GM19397 (cell line): ENCODE measurements around the gene SPATA25.
"Not testable (repeated sequence)": the region's sequence is repeated elsewhere in the genome, so short reads cannot be mapped to it uniquely, and the experiment has no call there.

ENCODE experiments used
- ATAC-seq: cut with Tn5 transposase; IDR thresholded peaks from one replicate; pipeline ENCODE4 v1.9.1; 2021; ENCODE audit warnings: mild to moderate bottlenecking, moderate library complexity; ENCODE audit not compliant: unreplicated experiment

SPATA25 gene, protein sequence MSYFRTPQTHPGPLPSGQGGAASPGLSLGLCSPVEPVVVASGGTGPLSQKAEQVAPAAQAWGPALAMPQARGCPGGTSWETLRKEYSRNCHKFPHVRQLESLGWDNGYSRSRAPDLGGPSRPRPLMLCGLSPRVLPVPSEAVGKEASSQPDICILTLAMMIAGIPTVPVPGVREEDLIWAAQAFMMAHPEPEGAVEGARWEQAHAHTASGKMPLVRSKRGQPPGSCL

GRCh38 chr20:45887346-45887715 is at the start of gene SPATA25:
SPATA25 (minus strand) TSS chr20:45887622; CDS start chr20:45887590, 32 bp downstream.
- no peak for ATAC-seq

DNA sequence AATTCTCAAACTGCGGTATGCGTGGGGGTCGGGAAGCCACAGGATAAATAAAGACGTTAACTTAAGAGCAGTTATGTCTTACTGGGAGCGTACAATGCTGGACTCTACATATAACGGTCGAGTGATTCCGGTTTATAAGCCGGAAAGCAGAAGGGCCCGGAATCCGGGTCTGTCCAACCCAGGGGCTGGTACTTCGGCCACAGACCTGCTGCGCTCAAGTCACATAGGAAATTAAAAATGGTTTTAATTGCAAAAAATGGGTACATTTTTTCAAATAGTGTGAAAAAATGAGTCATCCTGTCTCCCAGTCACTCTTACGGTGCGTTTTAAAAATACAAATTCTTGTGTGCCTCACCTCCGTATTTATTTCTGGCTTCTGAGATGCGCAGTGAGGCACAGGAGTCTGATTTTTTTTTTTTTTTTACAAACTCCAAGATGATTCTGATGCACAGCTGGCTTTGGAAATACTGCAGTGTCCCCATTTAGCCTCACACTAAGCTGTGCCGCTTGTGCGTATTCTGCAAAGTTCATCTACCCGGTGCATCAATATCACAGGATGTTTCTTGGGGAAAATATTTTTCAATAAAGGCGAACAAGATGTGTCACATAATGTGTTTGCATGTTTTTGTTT is 48.1 kb upstream of the SPATA25 start:
- peak; percentile 9 for ATAC-seq

DNA sequence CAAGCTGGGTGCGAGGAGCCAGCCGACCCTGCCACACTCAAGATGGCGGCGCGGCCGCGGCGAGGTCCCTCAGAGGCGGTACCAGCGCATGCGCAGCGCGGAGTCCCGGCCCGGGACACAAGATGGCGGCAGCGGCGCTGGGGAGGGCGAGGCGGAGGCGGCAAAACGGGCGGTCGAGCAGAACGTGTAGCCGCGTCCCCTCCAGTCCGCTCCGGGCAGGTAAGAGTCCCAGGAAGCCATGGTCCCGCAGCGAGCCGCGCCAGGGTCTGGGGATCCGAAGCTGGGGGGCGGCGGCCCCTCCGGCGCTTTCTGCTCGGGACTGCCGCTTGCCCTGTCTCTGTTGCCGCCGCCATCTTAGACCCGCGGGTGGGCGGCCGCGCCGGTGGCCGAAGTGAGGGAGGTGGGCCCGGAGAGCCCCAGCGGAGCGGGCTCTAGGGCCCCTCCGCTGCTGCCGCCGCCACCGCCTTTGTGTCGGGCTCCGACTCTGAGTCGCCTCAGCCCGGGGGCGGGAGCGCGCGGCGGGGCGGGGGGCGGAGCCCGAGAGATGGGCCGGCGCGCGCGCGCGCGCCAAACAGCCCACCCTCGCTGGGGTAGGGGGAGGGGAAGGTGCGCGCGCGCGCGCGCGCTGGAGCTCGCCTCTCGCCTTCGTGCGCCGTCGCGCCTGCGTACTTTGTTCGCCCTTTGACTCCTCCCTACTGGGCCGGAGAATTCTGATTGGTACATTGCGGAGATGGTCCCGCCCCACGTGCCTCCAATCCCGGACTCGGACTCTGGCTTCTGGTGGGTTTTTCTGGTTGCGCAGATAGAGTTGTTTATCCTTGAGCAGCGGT is 47.4 kb upstream of the SPATA25 start, which contains the start of gene PCIF1:
PCIF1 (plus strand) TSS at position 98 of the 830 bp plus-strand sequence. CDS start 4,317 bp downstream, outside the sequence.
- ATAC-seq = peak; percentile 78

GRCh38 chr20:45934046-45934585 is 46.7 kb upstream of the SPATA25 start:
- peak; percentile 13 for ATAC-seq

DNA sequence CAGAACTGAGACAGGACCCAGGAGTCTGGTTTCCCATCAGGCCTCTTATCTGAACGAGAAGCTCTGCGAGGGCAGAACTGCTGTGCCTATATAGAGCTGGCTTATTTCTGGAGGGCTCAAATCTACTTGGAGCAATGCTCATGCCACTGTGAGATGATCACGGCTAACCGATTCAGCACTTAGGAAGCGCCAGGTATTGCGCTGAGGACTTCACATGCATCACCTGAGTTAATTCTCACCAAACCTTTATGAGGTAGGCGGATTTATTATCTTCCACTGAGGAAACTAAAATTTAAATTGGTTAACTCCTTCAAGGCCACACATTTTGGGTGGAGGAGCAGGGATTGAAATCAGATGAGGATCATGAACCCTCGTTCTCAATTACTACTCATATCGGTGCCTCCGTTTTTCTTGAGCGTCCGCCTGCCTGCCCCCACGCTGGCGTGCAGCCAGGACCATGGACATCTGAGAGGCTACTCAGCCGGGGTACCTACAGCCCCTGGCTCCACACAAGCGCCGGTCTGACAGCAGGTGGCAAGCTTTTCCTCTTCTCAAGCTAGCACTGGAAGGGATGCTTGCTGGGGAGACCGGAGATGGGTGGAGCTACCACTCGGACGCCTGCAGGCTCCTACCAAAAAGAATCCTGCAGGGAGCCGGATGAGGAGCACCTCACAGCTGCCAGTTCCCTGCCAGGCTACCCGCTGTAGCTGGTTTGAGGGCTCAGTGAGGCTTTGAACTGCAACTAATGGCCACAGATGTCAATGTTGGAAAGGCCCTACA is 46.0 kb upstream of the SPATA25 start:
- no peak for ATAC-seq

GRCh38 chr20:45931680-45932079 is 44.3 kb upstream of the SPATA25 start:
- ATAC-seq = not testable (repeated sequence)

DNA sequence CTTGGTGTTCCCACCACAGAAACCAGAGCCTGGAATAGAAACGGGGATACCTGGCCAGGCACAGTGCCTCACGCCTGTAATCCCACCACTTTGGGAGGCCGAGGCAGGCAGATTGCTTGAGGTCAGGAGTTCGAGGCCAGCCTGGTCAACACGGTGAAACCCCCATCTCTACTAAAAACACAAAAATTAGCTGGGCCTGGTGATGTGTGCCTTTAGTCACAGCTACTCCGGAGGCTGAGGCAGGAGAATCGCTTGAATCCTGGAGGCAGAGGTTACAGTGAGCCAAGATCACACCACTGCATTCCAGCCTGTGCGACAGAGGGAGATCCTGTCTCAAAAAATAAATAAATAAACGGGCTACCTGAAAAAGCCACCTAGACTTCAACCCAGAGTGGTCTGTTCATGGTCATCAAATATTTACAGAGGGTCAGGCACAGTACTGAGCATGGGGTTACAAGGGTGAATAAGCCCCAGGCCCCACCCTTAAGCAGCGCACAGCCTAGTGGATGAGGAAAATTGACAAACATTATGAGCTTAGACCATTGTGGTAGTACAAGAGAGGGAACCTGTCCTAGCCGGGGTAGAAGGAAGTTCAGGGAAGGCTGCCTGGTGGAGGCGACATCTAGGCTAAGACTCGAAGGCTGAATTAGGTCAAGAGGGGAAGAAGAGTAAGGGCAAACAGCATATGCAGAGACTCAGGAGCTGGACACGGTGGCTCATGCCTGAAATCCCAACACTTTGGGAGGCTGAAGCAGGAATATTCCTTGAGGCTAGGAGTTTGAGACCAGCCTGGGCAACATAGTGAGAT is 39.9 kb upstream of the SPATA25 start:
- ATAC-seq = no peak

DNA sequence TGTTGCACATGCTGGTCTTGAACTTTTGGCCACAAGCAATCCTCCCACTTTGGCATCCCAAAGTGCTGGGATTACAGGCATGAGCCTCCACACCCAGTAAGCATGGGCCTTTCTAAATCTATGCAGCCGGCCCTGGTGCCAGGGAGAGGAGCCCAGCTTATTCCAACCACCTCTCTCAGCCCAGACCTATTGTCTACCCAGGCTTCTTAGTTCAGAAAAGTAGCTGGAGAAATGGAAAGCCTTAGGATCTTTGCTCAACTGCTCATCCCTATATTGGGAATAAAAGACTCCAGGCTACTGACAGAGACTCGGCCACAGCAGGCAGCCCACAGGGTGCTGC is 39.3 kb upstream of the SPATA25 start:
- no peak for ATAC-seq

DNA sequence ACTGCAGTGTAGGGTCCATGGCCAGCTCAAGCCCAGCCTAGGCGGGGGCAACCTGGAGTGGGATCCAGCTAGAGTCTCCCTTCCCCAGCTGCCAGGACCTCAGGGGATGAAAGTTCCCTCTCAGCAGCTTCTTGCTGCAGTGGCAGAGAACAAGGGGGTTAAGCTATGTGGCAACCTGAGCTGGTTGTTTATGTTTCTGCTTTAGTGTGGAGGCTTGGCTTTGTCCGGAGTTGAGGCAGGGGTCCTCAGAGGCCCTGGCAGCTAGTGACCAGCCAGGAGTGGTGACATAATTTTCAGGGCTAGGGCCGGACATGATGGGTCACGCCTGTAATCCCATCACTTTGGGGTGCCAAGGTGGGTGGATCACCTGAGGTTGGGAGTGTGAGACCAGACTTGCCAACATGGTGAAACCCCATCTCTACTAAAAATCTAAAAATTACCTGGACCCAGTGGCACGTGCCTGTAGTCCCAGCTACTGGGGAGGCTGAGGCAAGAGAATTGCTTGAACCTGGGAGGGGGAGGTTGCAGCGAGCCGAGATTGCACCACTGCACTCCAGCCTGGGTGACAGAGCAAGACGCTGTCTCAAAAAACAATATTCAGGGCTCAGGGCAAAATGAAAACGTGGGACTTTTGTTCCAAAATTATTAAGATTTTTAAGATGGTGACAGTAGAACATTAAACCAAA is 38.5 kb upstream of the SPATA25 start:
- ATAC-seq = no peak

- no peak for ATAC-seq
Observed at GRCh38 chr20:45924391-45925261, 37.2 kb upstream of the SPATA25 start.

DNA sequence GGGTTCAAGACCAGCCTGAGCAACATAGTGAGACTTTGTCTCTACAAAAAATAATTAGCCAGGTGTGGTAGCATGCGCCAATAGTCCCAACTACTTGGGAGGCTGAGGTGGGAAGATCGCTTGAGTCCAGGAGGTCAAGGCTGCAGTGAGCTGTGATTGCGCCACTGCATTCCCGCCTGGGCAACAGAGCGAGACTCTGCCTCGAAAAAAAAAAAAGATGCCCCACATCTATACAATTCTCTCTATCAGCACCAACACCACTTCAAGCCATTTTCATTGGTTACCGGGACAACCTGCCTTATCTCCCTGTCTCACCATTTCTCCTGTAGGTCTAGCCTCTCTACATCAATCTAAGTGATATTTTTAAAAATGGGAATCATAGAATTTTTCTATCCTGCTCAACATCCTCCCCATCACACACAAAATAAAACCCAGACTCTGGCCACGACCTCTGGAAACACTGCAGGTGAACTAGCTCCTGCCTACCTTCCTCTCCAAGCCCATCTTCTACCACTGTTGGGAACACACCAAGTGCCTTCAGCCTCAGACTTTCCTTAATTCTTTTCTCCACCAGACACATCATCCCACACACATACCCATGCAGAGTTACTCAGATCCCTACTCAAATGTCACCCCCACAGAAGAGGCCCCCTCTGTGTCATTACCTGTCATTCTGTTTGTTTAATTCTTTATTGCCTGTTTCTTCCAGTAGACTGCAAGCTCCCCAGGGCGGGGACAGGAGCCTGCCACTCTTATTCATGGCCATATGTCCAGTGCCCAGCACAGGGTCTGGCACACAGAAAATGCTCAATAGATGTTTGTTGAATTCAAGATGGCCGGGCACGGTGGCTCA is 34.1 kb upstream of the SPATA25 start:
- ATAC-seq = no peak

DNA sequence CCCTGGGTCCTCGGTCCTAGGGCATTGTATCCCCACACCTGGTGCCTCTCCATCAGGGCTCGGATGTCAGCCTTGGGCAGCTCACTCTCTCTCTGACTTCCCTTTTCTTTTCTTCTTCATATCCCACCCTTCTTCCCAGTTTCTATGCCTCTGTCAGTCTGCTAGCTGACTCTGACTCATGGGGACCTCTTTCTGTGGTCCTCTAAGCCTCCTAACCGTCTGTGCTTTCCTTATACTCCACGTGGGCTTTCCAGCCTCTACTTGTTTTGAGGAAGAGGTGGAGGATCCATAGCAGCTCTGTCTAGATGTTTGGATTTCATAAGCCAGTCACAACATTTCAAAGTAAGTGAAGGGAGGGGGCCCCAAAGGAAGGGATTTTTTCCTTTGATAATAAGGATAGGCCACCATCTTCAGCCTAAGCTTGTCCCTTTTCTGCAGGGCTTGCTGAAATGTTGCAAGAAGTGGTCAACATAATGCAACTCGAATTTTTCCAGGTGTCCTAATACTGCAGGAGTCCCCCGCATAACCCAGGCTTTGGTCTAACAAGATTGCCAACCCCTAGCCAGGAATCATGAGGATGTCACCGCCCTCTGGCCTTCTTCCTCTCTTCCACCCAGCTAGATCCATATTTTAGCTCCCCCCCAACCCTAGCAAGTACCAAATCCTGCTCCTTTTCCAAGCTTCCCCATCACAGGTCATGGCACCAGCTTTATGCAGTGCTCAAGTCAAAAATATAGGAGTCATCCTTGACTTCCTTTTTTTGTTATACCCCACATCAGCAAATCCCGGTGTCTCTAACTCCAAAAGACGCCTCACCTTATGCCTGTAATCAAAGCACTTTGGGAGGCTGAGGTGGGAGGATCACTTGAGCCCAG is 33.3 kb upstream of the SPATA25 start:
- no peak for ATAC-seq

- no peak for ATAC-seq
Observed at GRCh38 chr20:45919542-45920399, 32.3 kb upstream of the SPATA25 start.

GRCh38 chr20:45918779-45919537 is 31.5 kb upstream of the SPATA25 start:
- no peak for ATAC-seq

DNA sequence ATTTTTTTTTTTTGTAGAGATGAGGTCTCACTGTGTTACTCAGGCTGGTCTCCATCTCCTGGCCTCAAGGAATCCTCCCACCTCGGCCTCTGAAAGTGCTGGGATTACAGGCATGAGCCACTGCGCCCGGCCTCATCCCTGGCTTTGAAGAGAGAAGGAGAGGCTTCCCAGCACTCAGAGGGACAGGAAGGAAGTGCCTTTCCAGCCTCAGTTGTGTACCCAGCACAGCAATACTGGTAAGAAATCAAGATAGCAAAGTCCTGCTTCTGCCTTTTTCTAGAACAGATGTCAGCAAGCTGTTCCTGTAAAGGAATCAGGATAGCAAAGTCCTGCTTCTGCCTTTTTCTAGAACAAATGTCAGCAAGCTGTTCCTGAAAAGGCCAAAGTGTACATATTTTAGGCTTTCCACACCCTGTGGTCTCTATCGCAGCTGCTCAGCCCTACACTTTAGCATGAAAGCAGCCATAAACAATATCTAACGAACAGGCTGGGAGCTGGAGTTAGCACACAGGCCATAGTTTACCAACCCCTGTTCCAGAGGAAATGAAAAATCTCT is 30.8 kb upstream of the SPATA25 start:
- no peak for ATAC-seq
